SK-N-MC (cell line): ENCODE data around the gene CDH23.

Experiments
- EZH2 ChIP-seq: fragments of 200-600 bp; sonication (generic); IDR thresholded peaks from one replicate; pipeline ENCODE4 v1.6.1; 2017; ENCODE audit warnings: antibody characterized with exemption
- POLR2AphosphoS5 ChIP-seq: IDR thresholded peaks from 2 replicates; pipeline ENCODE4 v1.6.1; 2012; ENCODE audit warnings: mild to moderate bottlenecking, low read depth, low read length, borderline replicate concordance

- no peak for TF ChIP-seq POLR2AphosphoS5
- TF ChIP-seq EZH2, result no peak
Measured at GRCh38 chr10:71429304-71429703, 32.6 kb downstream of the CDH23 start.
